Ovary (tissue), 3 donors: ENCODE measurements around the gene PFDN4.

Experiments
- CTCF ChIP-seq, 3 donors: fragments of 450-650 bp in 2 of 3; fragments of 200-600 bp in 1 of 3; IDR thresholded peaks; one replicate each; pipeline versions ENCODE4 v1.5.1 to v1.8.0; 2016 to 2022; ENCODE audit warnings: antibody characterized with exemption in 3 of 3, mild to moderate bottlenecking in 1 of 3
- POLR2A ChIP-seq: fragments of 450-650 bp; IDR thresholded peaks from one replicate; pipeline ENCODE4 v1.6.1; 2017; ENCODE audit warnings: antibody characterized with exemption, mild to moderate bottlenecking, moderate library complexity
- donor health status: DM: no; HTN: no; CAD: no.

- TF ChIP-seq CTCF (IDR thresholded peaks at IDR 0.05) (no peak), POLR2A (no peak)
These were observed 49.4 kb downstream of the PFDN4 start for GRCh38 chr20:54257071-54257816.
